DND-41 (cell line): ENCODE measurements around the gene WFDC9.

Experiments used
- ATAC-seq: fragments of 200-7000 bp; cut with Tn5 transposase; 3 replicates; pipeline ENCODE4 v1.9.1; 2021; ENCODE audit warnings: low read depth; ENCODE audit not compliant: insufficient read depth
- DNase-seq: peaks from one replicate; pipeline ENCODE4 v3.0.0-alpha.2; 2020
- H2AFZ ChIP-seq: 2 replicates; pipeline ENCODE4 v1.6.0; 2012; ENCODE audit warnings: low read depth, low read length
- H3K27ac ChIP-seq: 2 replicates; pipeline ENCODE4 v1.5.1; 2012; ENCODE audit warnings: low read length, inconsistent platforms
- H3K27me3 ChIP-seq: fragments of 200-600 bp; sonication (generic); 2 replicates; pipeline ENCODE4 v1.6.0; 2012; ENCODE audit warnings: low read length, mild to moderate bottlenecking, inconsistent platforms; ENCODE audit not compliant: insufficient read depth, poor library complexity
- H3K36me3 ChIP-seq: 2 replicates; pipeline ENCODE4 v1.5.1; 2012; ENCODE audit warnings: low read length, inconsistent platforms; ENCODE audit not compliant: insufficient read depth
- H3K4me1 ChIP-seq: 2 replicates; pipeline ENCODE4 v1.5.1; 2012; ENCODE audit warnings: mild to moderate bottlenecking, low read length; ENCODE audit not compliant: insufficient read depth
- H3K4me2 ChIP-seq: 2 replicates; pipeline ENCODE4 v1.6.0; 2012; ENCODE audit warnings: mild to moderate bottlenecking, moderate library complexity, low read length, inconsistent platforms; ENCODE audit not compliant: insufficient read depth
- H3K4me3 ChIP-seq, 2 experiments: fragments of 200-600 bp in 1 of 2; shearing (Covaris generic) in 1 of 2; 2 replicates each; pipeline ENCODE4 v1.5.1; 2012 to 2016; ENCODE audit warnings: inconsistent platforms in 2 of 2, low read length in 2 of 2, mild to moderate bottlenecking in 2 of 2, low read depth in 1 of 2, moderate library complexity in 1 of 2
- H3K79me2 ChIP-seq: 2 replicates; pipeline ENCODE4 v1.6.0; 2012; ENCODE audit warnings: low read length, inconsistent platforms; ENCODE audit not compliant: insufficient read depth
- H3K9ac ChIP-seq: 2 replicates; pipeline ENCODE4 v1.6.0; 2012; ENCODE audit warnings: low read depth, mild to moderate bottlenecking, inconsistent platforms, low read length, moderate library complexity
- H3K9me3 ChIP-seq: 2 replicates; pipeline ENCODE4 v1.5.1; 2012; ENCODE audit warnings: low read length, moderate library complexity, mild to moderate bottlenecking, inconsistent platforms; ENCODE audit not compliant: insufficient read depth, severe bottlenecking
- H4K20me1 ChIP-seq: 2 replicates; pipeline ENCODE4 v1.6.0; 2012; ENCODE audit warnings: low read length; ENCODE audit not compliant: insufficient read depth
- CTCF ChIP-seq: IDR thresholded peaks from 2 replicates; pipeline ENCODE4 v1.5.1; 2012; ENCODE audit warnings: borderline replicate concordance, low read length, moderate library complexity, mild to moderate bottlenecking; ENCODE audit not compliant: poor library complexity, severe bottlenecking; ENCODE audit errors: extremely low read depth
- EZH2 ChIP-seq: IDR thresholded peaks from 3 replicates; pipeline ENCODE4 v1.6.1; 2012; ENCODE audit warnings: borderline replicate concordance, low read depth, mild to moderate bottlenecking, moderate library complexity, low read length, inconsistent platforms; ENCODE audit not compliant: severe bottlenecking

Gene WFDC9

GRCh38 chr20:45581702-45582101, 49.4 kb downstream of the WFDC9 start:
- Histone ChIP-seq H3K4me2 (no peak overlapping the region), H2AFZ (no peak overlapping the region), H3K79me2 (no peaks in the 10 kb centered on the region), H3K27me3 (peaks cover 26% of the 10 kb centered on the region), H3K27ac (no peak overlapping the region), H3K9me3 (no peaks in the 10 kb centered on the region), H3K9ac (no peak overlapping the region), H3K4me1 (no peaks in the 10 kb centered on the region), H3K36me3 (no peaks in the 10 kb centered on the region), H4K20me1 (no peaks in the 10 kb centered on the region), H3K4me3 (no peak overlapping the region)
- TF ChIP-seq EZH2, result no peak
- ATAC-seq, result no peak
- no peak for DNase-seq

GRCh38 chr20:45579184-45579583, 51.9 kb downstream of the WFDC9 start, which contains the start of gene WFDC8:
TSS of gene WFDC8 (minus strand) at chr20:45579284. CDS start at chr20:45579247, 37 bp downstream.
- Histone ChIP-seq H4K20me1 (no peaks in the 10 kb centered on the region), H3K4me1 (no peaks in the 10 kb centered on the region), H3K4me3 (no peak within 1 kb of the TSS), H3K9me3 (no peaks in the 10 kb centered on the region), H3K36me3 (no peaks in the 10 kb centered on the region), H2AFZ (no peak within 1 kb of the TSS), H3K9ac (no peak within 1 kb of the TSS), H3K27ac (no peak within 1 kb of the TSS), H3K4me2 (no peak within 1 kb of the TSS), H3K27me3 (peaks cover 33% of the 10 kb centered on the region), H3K79me2 (no peaks in the 10 kb centered on the region)
- DNase-seq (no peak), ATAC-seq (no peak)
- TF ChIP-seq CTCF, result no peak
- TF ChIP-seq EZH2, result no peak

- ATAC-seq, result no peak
- H3K9ac ChIP-seq, result no peak overlapping the region
- H3K36me3 ChIP-seq, result no peaks in the 10 kb centered on the region
- TF ChIP-seq EZH2 (no peak), CTCF (no peak)
- H2AFZ ChIP-seq, result no peak overlapping the region
- no peak for DNase-seq
- peaks cover 29% of the 10 kb centered on the region for H3K27me3 ChIP-seq
- no peaks in the 10 kb centered on the region for H3K9me3 ChIP-seq
- H3K79me2 ChIP-seq, result no peaks in the 10 kb centered on the region
- H3K4me2 ChIP-seq, result no peak overlapping the region
- H3K27ac ChIP-seq, result no peak overlapping the region
- H4K20me1 ChIP-seq, result no peaks in the 10 kb centered on the region
- H3K4me3 ChIP-seq, result no peak overlapping the region
- H3K4me1 ChIP-seq, result no peaks in the 10 kb centered on the region
Measured at GRCh38 chr20:45578231-45578630, 52.9 kb downstream of the WFDC9 start.

- TF ChIP-seq EZH2, result no peak
- no peaks in the 10 kb centered on the region for H3K9me3 ChIP-seq
- H3K4me3 ChIP-seq, result no peak overlapping the region
- no peak overlapping the region for H3K4me2 ChIP-seq
- DNase-seq (no peak), ATAC-seq (no peak)
- no peaks in the 10 kb centered on the region for H4K20me1 ChIP-seq
- H3K27ac ChIP-seq, result no peak overlapping the region
- no peak overlapping the region for H2AFZ ChIP-seq
- H3K27me3 ChIP-seq, result peaks cover 24% of the 10 kb centered on the region
- H3K36me3 ChIP-seq, result no peaks in the 10 kb centered on the region
- H3K4me1 ChIP-seq, result no peaks in the 10 kb centered on the region
- H3K79me2 ChIP-seq, result no peaks in the 10 kb centered on the region
- H3K9ac ChIP-seq, result no peak overlapping the region
Measured at GRCh38 chr20:45576995-45577394, 54.1 kb downstream of the WFDC9 start.
